Measurements from ENCODE around the gene RNF220.

Gene RNF220

GRCh38 chr1:44608141-44608540 is 203.1 kb downstream of the RNF220 start:
- no peaks in the 10 kb centered on the region for H3K36me3 ChIP-seq (ENCODE audit: insufficient read depth, low read length)
- no peaks in the 10 kb centered on the region for H3K9me3 ChIP-seq (ENCODE audit: control insufficient read depth, insufficient read depth, low read length)
- H3K9ac ChIP-seq (ENCODE audit: low read depth, low read length) = no peak overlapping the region
- H3K4me1 ChIP-seq (ENCODE audit: insufficient read depth, low read length) = peaks cover 8% of the 10 kb centered on the region; the same call in 1 of the 2 replicates

DNA sequence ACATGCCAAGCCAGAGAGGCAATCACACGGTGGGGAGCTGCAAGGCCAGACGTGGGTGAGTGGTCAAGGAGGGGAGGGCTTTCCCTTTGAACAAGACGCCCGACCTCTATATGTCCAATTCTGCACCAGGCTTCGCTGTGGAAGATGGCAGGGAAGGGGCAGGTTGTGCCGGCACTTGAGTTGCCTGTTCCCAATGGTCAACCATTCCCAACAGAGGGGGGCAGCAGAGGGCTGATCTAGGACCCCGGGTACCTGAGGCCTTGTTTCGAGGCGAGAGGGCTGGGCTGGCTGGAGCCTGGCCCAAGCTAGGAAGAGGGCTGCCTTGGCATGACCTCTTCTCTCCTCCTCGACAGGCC is 204.3 kb downstream of the RNF220 start:
- H3K4me1 ChIP-seq (ENCODE audit: insufficient read depth, low read length) = peaks cover 8% of the 10 kb centered on the region; the same call in 1 of the 2 replicates
- H3K9me3 ChIP-seq (ENCODE audit: control insufficient read depth, insufficient read depth, low read length) = no peaks in the 10 kb centered on the region
- H3K36me3 ChIP-seq (ENCODE audit: insufficient read depth, low read length) = no peaks in the 10 kb centered on the region
- no peak overlapping the region for H3K9ac ChIP-seq (ENCODE audit: low read depth, low read length)

GRCh38 chr1:44609768-44610526 is 204.9 kb downstream of the RNF220 start:
- H3K4me1 ChIP-seq (ENCODE audit: insufficient read depth, low read length) = peaks cover 8% of the 10 kb centered on the region; the same call in 1 of the 2 replicates
- H3K9me3 ChIP-seq (ENCODE audit: control insufficient read depth, insufficient read depth, low read length) = no peaks in the 10 kb centered on the region
- no peak overlapping the region for H3K9ac ChIP-seq (ENCODE audit: low read depth, low read length)
- H3K36me3 ChIP-seq (ENCODE audit: insufficient read depth, low read length) = no peaks in the 10 kb centered on the region

- H3K9ac ChIP-seq (ENCODE audit: low read depth, low read length) = no peak overlapping the region
- H3K4me1 ChIP-seq (ENCODE audit: insufficient read depth, low read length) = peaks cover 8% of the 10 kb centered on the region; the same call in 1 of the 2 replicates
- no peaks in the 10 kb centered on the region for H3K9me3 ChIP-seq (ENCODE audit: control insufficient read depth, insufficient read depth, low read length)
- no peaks in the 10 kb centered on the region for H3K36me3 ChIP-seq (ENCODE audit: insufficient read depth, low read length)
These were observed 205.6 kb downstream of the RNF220 start for GRCh38 chr1:44610527-44611148.

- peaks cover 8% of the 10 kb centered on the region; the same call in 1 of the 2 replicates for H3K4me1 ChIP-seq (ENCODE audit: insufficient read depth, low read length)
- no peak overlapping the region for H3K9ac ChIP-seq (ENCODE audit: low read depth, low read length)
- H3K9me3 ChIP-seq (ENCODE audit: control insufficient read depth, insufficient read depth, low read length) = no peaks in the 10 kb centered on the region
These were observed 206.4 kb downstream of the RNF220 start for GRCh38 chr1:44611419-44611818.

DNA sequence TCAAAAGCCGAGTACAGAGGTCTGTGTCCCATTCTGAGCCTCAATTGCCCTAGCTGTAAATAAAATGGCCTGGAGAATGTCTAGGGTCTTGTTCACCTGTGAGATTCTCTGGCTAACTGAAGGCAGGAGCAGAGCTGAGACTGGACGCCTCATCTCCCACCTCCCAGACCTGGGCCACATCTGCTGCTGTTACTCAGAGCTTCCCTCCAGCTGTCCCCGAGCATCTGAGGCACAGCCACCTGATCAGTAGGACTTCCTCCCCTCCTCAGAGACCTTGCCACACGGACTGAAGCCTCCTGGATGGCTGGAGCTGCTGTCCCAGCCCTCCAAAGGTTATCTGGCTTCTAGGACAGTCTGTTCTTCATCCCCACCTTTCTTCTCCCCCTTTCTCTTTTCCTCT is 206.8 kb downstream of the RNF220 start:
- H3K9me3 ChIP-seq (ENCODE audit: control insufficient read depth, insufficient read depth, low read length) = no peaks in the 10 kb centered on the region
- no peak overlapping the region for H3K9ac ChIP-seq (ENCODE audit: low read depth, low read length)
- peaks cover 8% of the 10 kb centered on the region; the same call in 1 of the 2 replicates for H3K4me1 ChIP-seq (ENCODE audit: insufficient read depth, low read length)
- no peaks in the 10 kb centered on the region for H3K36me3 ChIP-seq (ENCODE audit: insufficient read depth, low read length)

More at GRCh38 chr1:44611419-44611818, 206.4 kb downstream of the RNF220 start:
- no peaks in the 10 kb centered on the region for H3K36me3 ChIP-seq (ENCODE audit: insufficient read depth, low read length)

DNA sequence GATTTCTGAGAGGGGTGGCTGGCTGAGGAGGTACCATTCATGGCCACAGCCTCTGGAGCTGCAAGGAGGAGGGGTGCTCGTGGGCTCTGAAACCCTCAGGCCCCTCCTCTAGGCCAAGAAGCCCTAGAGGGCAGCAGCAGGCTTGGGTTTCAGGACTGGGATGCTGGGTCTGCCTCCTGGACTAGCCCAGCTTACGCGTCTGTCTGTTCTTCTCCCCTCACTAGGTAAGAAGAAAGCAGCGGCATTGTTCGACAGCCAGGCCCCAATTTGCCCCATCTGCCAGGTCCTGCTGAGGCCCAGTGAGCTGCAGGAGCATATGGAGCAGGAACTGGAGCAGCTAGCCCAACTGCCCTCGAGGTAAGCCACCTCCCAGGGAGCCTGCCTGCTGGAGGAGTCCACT is 208.9 kb downstream of the RNF220 start:
- no peaks in the 10 kb centered on the region for H3K36me3 ChIP-seq (ENCODE audit: insufficient read depth, low read length)
- H3K4me1 ChIP-seq (ENCODE audit: insufficient read depth, low read length) = peaks cover 13% of the 10 kb centered on the region; the same call in 1 of the 2 replicates
- H3K9ac ChIP-seq (ENCODE audit: low read depth, low read length) = no peak overlapping the region
- no peaks in the 10 kb centered on the region for H3K9me3 ChIP-seq (ENCODE audit: control insufficient read depth, insufficient read depth, low read length)

DNA sequence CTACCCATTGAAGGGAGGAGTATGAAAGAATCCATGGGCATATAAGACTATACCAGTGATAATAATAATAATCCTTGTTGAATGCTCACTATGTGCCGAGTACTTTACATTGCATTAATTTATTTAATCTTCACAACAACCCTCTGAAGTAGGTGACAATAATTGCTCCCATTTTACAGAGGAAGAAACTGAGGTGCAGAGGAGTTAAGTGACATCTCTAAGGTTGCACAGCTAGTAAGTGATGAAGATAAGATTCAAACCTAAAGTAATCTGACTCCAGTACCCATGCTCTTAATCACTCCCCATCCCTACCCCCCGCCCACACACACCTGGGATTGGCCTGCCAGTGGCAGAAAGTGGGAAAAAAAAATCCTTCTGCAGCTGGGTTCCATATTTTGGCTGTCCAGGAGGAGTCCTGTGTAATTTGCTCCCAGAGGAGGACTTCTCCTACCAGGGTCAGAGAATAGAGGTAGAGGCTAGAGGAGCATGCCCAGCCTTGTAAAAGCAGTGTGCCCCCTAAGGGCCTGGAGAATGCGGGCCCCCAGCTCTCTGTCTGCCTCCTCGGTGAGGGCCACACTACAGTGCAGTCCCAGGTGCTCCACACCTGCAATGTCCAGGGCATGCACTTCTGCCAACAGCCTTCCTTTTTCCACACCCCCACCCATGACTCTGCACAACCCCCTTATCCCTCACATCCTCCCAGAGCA is 211.4 kb downstream of the RNF220 start:
- Histone ChIP-seq H3K4me1 (ENCODE audit: insufficient read depth, low read length) (peaks cover 9% of the 10 kb centered on the region; the same call in 1 of the 2 replicates), H3K9me3 (ENCODE audit: control insufficient read depth, insufficient read depth, low read length) (no peaks in the 10 kb centered on the region), H3K9ac (ENCODE audit: low read depth, low read length) (peak overlapping the region; percentile 65; the same call in 1 of the 2 replicates)

DNA sequence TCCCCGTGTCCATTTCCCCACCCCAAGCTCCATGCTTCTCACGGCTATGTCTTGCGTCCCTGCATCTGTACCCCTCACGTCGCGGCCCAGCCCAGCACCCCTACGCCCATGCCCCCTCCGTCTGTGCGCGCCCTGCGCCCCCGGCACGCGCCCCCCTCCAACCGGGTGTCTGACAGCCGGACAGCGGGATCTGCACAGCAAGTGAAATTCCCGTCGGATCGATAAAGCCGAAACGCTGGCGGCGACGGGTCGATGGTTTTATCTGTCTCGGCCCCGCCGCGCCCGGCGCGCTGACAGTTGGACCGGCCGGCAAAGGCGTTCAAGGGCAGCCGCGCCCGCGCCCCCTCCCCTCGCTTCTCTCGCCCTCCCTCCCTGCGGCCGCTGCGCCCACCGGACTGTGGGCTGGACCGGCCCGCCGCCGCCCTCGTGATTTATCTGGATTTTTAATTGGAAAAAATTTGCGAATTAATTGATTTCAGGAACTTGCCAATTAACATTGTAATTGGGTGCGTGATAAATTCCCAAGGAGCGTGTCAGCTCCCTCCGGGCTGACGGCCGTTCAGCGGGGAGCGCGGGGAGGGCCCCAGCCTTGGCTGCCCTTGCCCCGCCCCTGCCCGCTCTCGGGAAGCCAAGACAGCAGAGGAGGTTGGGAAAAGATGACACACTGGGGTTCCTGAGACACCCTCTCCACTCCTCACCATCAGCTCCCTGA is 212.1 kb downstream of the RNF220 start:
- Histone ChIP-seq H3K9ac (ENCODE audit: low read depth, low read length) (peak overlapping the region; percentile 65; the same call in 1 of the 2 replicates), H3K4me1 (ENCODE audit: insufficient read depth, low read length) (peaks cover 9% of the 10 kb centered on the region; the same call in 1 of the 2 replicates), H3K9me3 (ENCODE audit: control insufficient read depth, insufficient read depth, low read length) (no peaks in the 10 kb centered on the region), H3K36me3 (ENCODE audit: insufficient read depth, low read length) (no peaks in the 10 kb centered on the region)

More for the DNA sequence above, 211.4 kb downstream of the RNF220 start:
- H3K36me3 ChIP-seq (ENCODE audit: insufficient read depth, low read length) = no peaks in the 10 kb centered on the region

DNA sequence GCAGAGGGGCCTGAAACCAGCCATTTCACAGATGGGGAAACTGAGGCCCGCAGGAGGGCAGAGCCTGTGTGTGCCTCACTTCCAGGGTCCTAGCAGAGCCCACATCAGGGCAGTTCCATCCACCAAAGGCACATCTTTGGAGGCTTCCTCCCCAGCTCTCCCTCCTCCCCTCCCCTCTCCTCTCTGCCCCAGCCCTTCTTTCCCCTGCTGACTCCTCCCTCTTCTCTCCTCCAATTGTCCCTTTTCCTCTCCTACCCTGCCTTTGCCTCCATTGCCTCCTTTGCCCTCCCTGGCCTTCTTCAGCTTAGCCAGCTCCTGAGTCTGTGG is 212.6 kb downstream of the RNF220 start:
- H3K9ac ChIP-seq (ENCODE audit: low read depth, low read length) = peak overlapping the region; percentile 65; the same call in 1 of the 2 replicates
- H3K4me1 ChIP-seq (ENCODE audit: insufficient read depth, low read length) = peaks cover 9% of the 10 kb centered on the region; the same call in 1 of the 2 replicates
- no peaks in the 10 kb centered on the region for H3K36me3 ChIP-seq (ENCODE audit: insufficient read depth, low read length)
- H3K9me3 ChIP-seq (ENCODE audit: control insufficient read depth, insufficient read depth, low read length) = no peaks in the 10 kb centered on the region

DNA sequence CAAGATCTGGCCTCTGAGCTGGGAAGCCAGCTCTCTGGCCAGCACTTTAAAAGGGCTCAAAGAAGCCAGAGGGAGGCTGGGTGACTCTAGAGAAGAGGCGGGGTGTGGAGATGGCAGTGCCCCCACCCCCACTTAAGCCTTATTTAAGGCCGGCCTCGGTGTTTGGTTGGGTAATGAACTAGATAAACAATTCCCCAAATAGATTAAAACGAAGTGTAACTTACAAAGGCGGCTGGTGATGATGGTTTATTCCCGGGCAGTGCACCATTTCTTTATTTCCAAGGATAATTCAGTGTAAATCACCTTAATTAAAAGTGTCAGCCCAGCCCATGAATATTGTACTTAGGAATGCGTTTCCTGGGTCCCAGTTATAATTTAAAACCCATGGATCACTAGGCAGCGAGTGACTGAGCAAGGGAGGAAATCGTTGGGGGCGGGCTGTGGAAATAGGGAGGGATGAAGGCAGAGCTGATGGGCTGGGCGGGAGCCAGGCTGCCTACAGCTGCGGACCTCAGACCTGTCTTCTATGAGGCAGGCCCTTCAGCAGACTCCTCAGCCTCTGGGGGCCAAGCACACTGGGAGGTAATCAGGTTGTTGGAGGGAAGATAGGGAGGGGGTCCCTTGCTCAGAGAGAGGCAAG is 214.3 kb downstream of the RNF220 start:
- Histone ChIP-seq H3K36me3 (ENCODE audit: insufficient read depth, low read length) (no peaks in the 10 kb centered on the region), H3K4me1 (ENCODE audit: insufficient read depth, low read length) (peaks cover 9% of the 10 kb centered on the region; the same call in 1 of the 2 replicates), H3K9me3 (ENCODE audit: control insufficient read depth, insufficient read depth, low read length) (no peaks in the 10 kb centered on the region), H3K9ac (ENCODE audit: low read depth, low read length) (no peak overlapping the region)

GRCh38 chr1:44620072-44620471 is 215.0 kb downstream of the RNF220 start:
- Histone ChIP-seq H3K9ac (ENCODE audit: low read depth, low read length) (no peak overlapping the region), H3K36me3 (ENCODE audit: insufficient read depth, low read length) (no peaks in the 10 kb centered on the region), H3K4me1 (ENCODE audit: insufficient read depth, low read length) (peaks cover 9% of the 10 kb centered on the region; the same call in 1 of the 2 replicates), H3K9me3 (ENCODE audit: control insufficient read depth, insufficient read depth, low read length) (no peaks in the 10 kb centered on the region)

GRCh38 chr1:44621841-44622286 is 216.8 kb downstream of the RNF220 start:
- H3K36me3 ChIP-seq (ENCODE audit: insufficient read depth, low read length) = no peaks in the 10 kb centered on the region
- peaks cover 9% of the 10 kb centered on the region; the same call in 1 of the 2 replicates for H3K4me1 ChIP-seq (ENCODE audit: insufficient read depth, low read length)
- H3K9me3 ChIP-seq (ENCODE audit: control insufficient read depth, insufficient read depth, low read length) = no peaks in the 10 kb centered on the region
- no peak overlapping the region for H3K9ac ChIP-seq (ENCODE audit: low read depth, low read length)

All from ES-I3 (cell line).